SU-DHL-6 (cell line): ENCODE data around the gene MYO7B.

Experiments
- CTCF ChIP-seq: fragments of 200-600 bp; sonication (generic); IDR thresholded peaks from one replicate; pipeline ENCODE4 v1.5.1; 2017; ENCODE audit warnings: antibody characterized with exemption, mild to moderate bottlenecking, low read length, moderate library complexity; ENCODE audit not compliant: insufficient read depth, poor library complexity, severe bottlenecking
- EZH2phosphoT487 ChIP-seq: fragments of 200-600 bp; sonication (generic), shearing (Covaris generic); conservative IDR thresholded peaks from 2 replicates; pipeline ENCODE4 v1.6.1; 2018; ENCODE audit warnings: mild to moderate bottlenecking, antibody characterized with exemption, low read length, moderate library complexity, mixed read lengths

GRCh38 chr2:127631997-127632581 lies 96.6 kb downstream of the MYO7B start:
- no peak for TF ChIP-seq CTCF
- no peak for TF ChIP-seq EZH2phosphoT487
